GM21717 (cell line): ENCODE results near the gene FBP2.
"Not testable (repeated sequence)": the region's sequence is repeated elsewhere in the genome, so short reads cannot be mapped to it uniquely, and the experiment has no call there.

Source experiments
- ATAC-seq: cut with Tn5 transposase; IDR thresholded peaks from one replicate; pipeline ENCODE4 v1.9.1; 2021; ENCODE audit warnings: mild to moderate bottlenecking, moderate library complexity; ENCODE audit not compliant: unreplicated experiment

The FBP2 gene

GRCh38 chr9:94606646-94607422, 13.2 kb upstream of the FBP2 start:
- no peak for ATAC-seq

- no peak for ATAC-seq
Measured at GRCh38 chr9:94603259-94604160, 9.9 kb upstream of the FBP2 start.

GRCh38 chr9:94602666-94603065, 9.0 kb upstream of the FBP2 start:
- no peak for ATAC-seq

- no peak for ATAC-seq
Measured at GRCh38 chr9:94600715-94601114, 7.1 kb upstream of the FBP2 start.

- no peak for ATAC-seq
Measured at GRCh38 chr9:94600258-94600657, 6.6 kb upstream of the FBP2 start.

GRCh38 chr9:94599102-94599501, 5.5 kb upstream of the FBP2 start:
- no peak for ATAC-seq

- ATAC-seq, result not testable (repeated sequence)
Measured at GRCh38 chr9:94592683-94593082, 941 bp downstream of the FBP2 start.

GRCh38 chr9:94591876-94592275, 1.7 kb downstream of the FBP2 start:
- no peak for ATAC-seq

- ATAC-seq, result not testable (repeated sequence)
Measured at GRCh38 chr9:94591046-94591545, 2.5 kb downstream of the FBP2 start.

- no peak for ATAC-seq
Measured at GRCh38 chr9:94588681-94589080, 4.9 kb downstream of the FBP2 start.

- no peak for ATAC-seq
Measured at GRCh38 chr9:94586814-94587213, 6.8 kb downstream of the FBP2 start.

- ATAC-seq, result no peak
Measured at GRCh38 chr9:94586316-94586715, 7.3 kb downstream of the FBP2 start.

GRCh38 chr9:94584555-94584954, 9.1 kb downstream of the FBP2 start:
- no peak for ATAC-seq

GRCh38 chr9:94581728-94582127, 11.9 kb downstream of the FBP2 start:
- ATAC-seq, result no peak

GRCh38 chr9:94577571-94577970, 16.1 kb downstream of the FBP2 start:
- no peak for ATAC-seq

- no peak for ATAC-seq
Measured at GRCh38 chr9:94577036-94577435, 16.6 kb downstream of the FBP2 start.

- no peak for ATAC-seq
Measured at GRCh38 chr9:94576131-94576530, 17.5 kb downstream of the FBP2 start.

GRCh38 chr9:94568972-94569712, 24.5 kb downstream of the FBP2 start:
- ATAC-seq, result no peak

GRCh38 chr9:94568250-94568889, 25.3 kb downstream of the FBP2 start:
- ATAC-seq, result no peak

- no peak for ATAC-seq
Measured at GRCh38 chr9:94567271-94567670, 26.4 kb downstream of the FBP2 start.

GRCh38 chr9:94566550-94566949, 27.1 kb downstream of the FBP2 start:
- no peak for ATAC-seq
